Measurements from ENCODE around the gene FCSK. TPM values are rescaled to one million over a fixed set of nuclear protein-coding genes. Genes with fewer than 3 reads are reported as not detected.

The FCSK gene
- total RNA-seq, 2 donors from 2014 or later = 15.0 to 28.3 TPM

- Histone ChIP-seq H3K4me3 (no peak overlapping the region), H3K27ac (no peak overlapping the region), H3K27me3 (no peaks in the 10 kb centered on the region), H3K9me3 (no peaks in the 10 kb centered on the region), H3K36me3 (replicated peaks in 1 of 2; ENCODE audit: insufficient read depth in 1 of 2, low read depth in 2 of 2) (peaks cover 0 to 8% of the 10 kb centered on the region in 2 donors), H3K4me1 (no peaks in the 10 kb centered on the region)
- no peak for ATAC-seq
- no peak for DNase-seq
- WGBS, 2 donors = 89 to 90% methylated on average over 8 to 21 of the region's 21 CpGs
- intact Hi-C loops (cut with DNase I) = no loop called here
- TF ChIP-seq POLR2A (IDR thresholded peaks at IDR 0.05) (no peak), CTCF (IDR thresholded peaks at IDR 0.05) (no peak)
These were observed 19.3 kb downstream of the FCSK start for GRCh38 chr16:70473446-70474319.

GRCh38 chr16:70474320-70475053 lies 20.1 kb downstream of the FCSK start:
- 92 to 93% methylated on average over 7 to 22 of the region's 22 CpGs for WGBS, 2 donors
- ATAC-seq (no peak), DNase-seq (no peak)
- H3K4me3 ChIP-seq = no peak overlapping the region
- no peak overlapping the region for H3K27ac ChIP-seq
- H3K4me1 ChIP-seq = no peaks in the 10 kb centered on the region
- no peaks in the 10 kb centered on the region for H3K9me3 ChIP-seq
- no peaks in the 10 kb centered on the region for H3K27me3 ChIP-seq
- TF ChIP-seq CTCF (IDR thresholded peaks at IDR 0.05) (no peak), POLR2A (IDR thresholded peaks at IDR 0.05) (no peak)
- H3K36me3 ChIP-seq (replicated peaks in 1 of 2; ENCODE audit: insufficient read depth in 1 of 2, low read depth in 2 of 2) = peaks cover 0 to 8% of the 10 kb centered on the region in 2 donors
- intact Hi-C loops (cut with DNase I) = no loop called here

GRCh38 chr16:70475054-70475871 lies 20.9 kb downstream of the FCSK start:
- H3K36me3 ChIP-seq (replicated peaks in 1 of 2; ENCODE audit: insufficient read depth in 1 of 2, low read depth in 2 of 2) = peaks cover 0 to 13% of the 10 kb centered on the region in 2 donors
- no peaks in the 10 kb centered on the region for H3K4me1 ChIP-seq
- H3K9me3 ChIP-seq = no peaks in the 10 kb centered on the region
- no peak overlapping the region for H3K4me3 ChIP-seq
- intact Hi-C loops (cut with DNase I) = no loop called here
- WGBS, 2 donors = 92% methylated on average over 9 to 24 of the region's 24 CpGs
- H3K27me3 ChIP-seq = no peaks in the 10 kb centered on the region
- no peak for DNase-seq
- ATAC-seq = no peak
- no peak overlapping the region for H3K27ac ChIP-seq
- TF ChIP-seq POLR2A (IDR thresholded peaks at IDR 0.05) (no peak), CTCF (IDR thresholded peaks at IDR 0.05) (no peak)

- Histone ChIP-seq H3K4me1 (no peaks in the 10 kb centered on the region), H3K4me3 (no peak overlapping the region), H3K9me3 (no peaks in the 10 kb centered on the region), H3K27ac (no peak overlapping the region), H3K27me3 (no peaks in the 10 kb centered on the region), H3K36me3 (replicated peaks in 1 of 2; ENCODE audit: insufficient read depth in 1 of 2, low read depth in 2 of 2) (peaks cover 0 to 23% of the 10 kb centered on the region in 2 donors)
- TF ChIP-seq CTCF (IDR thresholded peaks at IDR 0.05) = no peak
- TF ChIP-seq POLR2A (IDR thresholded peaks at IDR 0.05) = no peak
- intact Hi-C loops (cut with DNase I) = no loop called here
- DNase-seq (peak in 1 of 4 donors; percentile 26), ATAC-seq (no peak)
- 65 to 90% methylated on average over 2 to 11 of the region's 13 CpGs for WGBS, 2 donors
These were observed 22.1 kb downstream of the FCSK start for GRCh38 chr16:70476272-70477020.

Data from body of pancreas (tissue), 4 donors.